GM23248 (cell line): ENCODE data around the gene TSPAN3. TPM values are rescaled to one million over a fixed set of nuclear protein-coding genes. Genes with fewer than 3 reads are reported as not detected.

Experiments
- DNase-seq: peaks from one replicate; pipeline ENCODE4 v3.0.0-alpha.2; 2015
- H2AFZ ChIP-seq: fragments of 200-600 bp; sonication (generic); 2 replicates; pipeline ENCODE4 v1.6.1; 2016; ENCODE audit warnings: antibody characterized with exemption
- H3F3A ChIP-seq: fragments of 200-600 bp; sonication (generic); 2 replicates; pipeline ENCODE4 v1.6.1; 2016; ENCODE audit warnings: mild to moderate bottlenecking, antibody characterized with exemption, mixed run types; ENCODE audit not compliant: insufficient read depth
- H3K27ac ChIP-seq: fragments of 200-600 bp; sonication (generic); 2 replicates; pipeline ENCODE4 v1.5.1; 2016; ENCODE audit warnings: mild to moderate bottlenecking
- H3K27me3 ChIP-seq: fragments of 200-600 bp; sonication (generic); replicated peaks from 2 replicates; pipeline ENCODE4 v1.6.1; 2016; ENCODE audit warnings: mild to moderate bottlenecking; ENCODE audit not compliant: insufficient read depth
- H3K36me3 ChIP-seq: fragments of 200-600 bp; sonication (generic); 2 replicates; pipeline ENCODE4 v1.6.1; 2016; ENCODE audit warnings: low read depth, mild to moderate bottlenecking
- H3K4me1 ChIP-seq: fragments of 200-600 bp; sonication (generic); 2 replicates; pipeline ENCODE4 v1.6.1; 2016; ENCODE audit warnings: mild to moderate bottlenecking; ENCODE audit not compliant: insufficient read depth
- H3K4me2 ChIP-seq: fragments of 200-600 bp; sonication (generic); one replicate; pipeline ENCODE4 v1.6.1; 2016; ENCODE audit warnings: mild to moderate bottlenecking; ENCODE audit not compliant: unreplicated experiment
- H3K4me3 ChIP-seq: fragments of 200-600 bp; sonication (generic); 2 replicates; pipeline ENCODE4 v1.5.1; 2016; ENCODE audit warnings: mild to moderate bottlenecking
- H3K79me2 ChIP-seq: fragments of 200-600 bp; sonication (generic); 2 replicates; pipeline ENCODE4 v1.6.1; 2016; ENCODE audit warnings: mild to moderate bottlenecking; ENCODE audit not compliant: insufficient read depth
- H3K9ac ChIP-seq: fragments of 200-600 bp; sonication (generic); 2 replicates; pipeline ENCODE4 v1.6.1; 2016; ENCODE audit warnings: mild to moderate bottlenecking
- H3K9me2 ChIP-seq: fragments of 200-600 bp; sonication (generic); 2 replicates; pipeline ENCODE4 v1.6.1; 2016; ENCODE audit warnings: mixed run types, mild to moderate bottlenecking, moderate library complexity; ENCODE audit not compliant: insufficient read depth
- H3K9me3 ChIP-seq: fragments of 200-600 bp; sonication (generic); one replicate; pipeline ENCODE4 v1.6.1; 2017; ENCODE audit warnings: low read depth
- H4K20me1 ChIP-seq: fragments of 200-600 bp; sonication (generic); 2 replicates; pipeline ENCODE4 v1.6.0; 2016; ENCODE audit not compliant: insufficient read depth
- EZH2 ChIP-seq: fragments of 200-600 bp; sonication (generic); IDR thresholded peaks from 2 replicates; pipeline ENCODE4 v1.6.1; 2018; ENCODE audit warnings: antibody characterized with exemption, mild to moderate bottlenecking; ENCODE audit not compliant: insufficient read depth, poor library complexity, severe bottlenecking
- EZH2phosphoT487 ChIP-seq: fragments of 200-600 bp; sonication (generic); IDR thresholded peaks from 2 replicates; pipeline ENCODE4 v1.6.1; 2018; ENCODE audit warnings: antibody characterized with exemption, moderate library complexity, mild to moderate bottlenecking, low read depth; ENCODE audit not compliant: insufficient read depth
- WGBS, 2 experiments: methylation state at CpG; one replicate each; pipeline ENCODE4 v1.1.6; 2015 to 2017; ENCODE audit warnings: low lambda C conversion rate in 2 of 2, low coverage in 1 of 2; ENCODE audit errors: missing lambda C conversion rate in 2 of 2; 5-methylcytosine and 5-hydroxymethylcytosine counted together
- in situ Hi-C: fragments of 300-500 bp; cut with MboI; formaldehyde crosslinking; loops from 2 replicates; pipeline ENCODE4 v1.15.0; 2020
- polyA plus RNA-seq: library from polyadenylated mRNA; unstranded; fragments of >200 nt; fragmentation: Nextera tagmentation; extraction: Ambion mirVana; gene quantifications from 2 replicates; pipeline ENCODE4 v1.2.1, GENCODE V29; 2016
- total RNA-seq: library from RNA; depleted of rRNA; stranded (reverse); fragments of >200 nt; shearing (Covaris generic); gene quantifications from 2 replicates; pipeline ENCODE4 v1.2.3, GENCODE V29; 2014

Gene TSPAN3
- total and polyA plus RNA-seq, 2 experiments from 2014 or later: 307 to 321 TPM

- Histone ChIP-seq H3K27ac (no peak overlapping the region), H3K4me3 (no peak overlapping the region), H3K79me2 (no peaks in the 10 kb centered on the region; the same call in 1 of the 2 replicates), H4K20me1 (no peaks in the 10 kb centered on the region), H3K9ac (no peak overlapping the region), H3K4me2 (no peak overlapping the region), H2AFZ (no peak overlapping the region), H3K9me2 (no peaks in the 10 kb centered on the region), H3F3A (peaks cover 21% of the 10 kb centered on the region), H3K27me3 (no peaks in the 10 kb centered on the region), H3K9me3 (no peaks in the 10 kb centered on the region), H3K36me3 (peaks cover 10% of the 10 kb centered on the region), H3K4me1 (peaks cover 22% of the 10 kb centered on the region)
- DNase-seq: no peak
- WGBS, 2 experiments: 98 to 100% methylated on average over 1 of the region's 1 CpG
- TF ChIP-seq EZH2: no peak
- no peak for TF ChIP-seq EZH2phosphoT487
- in situ Hi-C loops: no loop called here
Measured at GRCh38 chr15:77045985-77046384, 24.9 kb downstream of the TSPAN3 start.

- H3K9ac ChIP-seq: no peak overlapping the region
- TF ChIP-seq EZH2: no peak
- no peak for TF ChIP-seq EZH2phosphoT487
- H3K9me2 ChIP-seq: no peaks in the 10 kb centered on the region
- no peak overlapping the region for H3K27ac ChIP-seq
- H3K4me2 ChIP-seq: no peak overlapping the region
- H3K36me3 ChIP-seq: peaks cover 10% of the 10 kb centered on the region
- no peaks in the 10 kb centered on the region for H3K9me3 ChIP-seq
- DNase-seq: no peak
- no peak overlapping the region for H2AFZ ChIP-seq
- H3K4me1 ChIP-seq: peaks cover 22% of the 10 kb centered on the region
- no peaks in the 10 kb centered on the region for H3K27me3 ChIP-seq
- no peak overlapping the region for H3K4me3 ChIP-seq
- 77 to 78% methylated on average over 7 of the region's 7 CpGs for WGBS, 2 experiments
- H4K20me1 ChIP-seq: no peaks in the 10 kb centered on the region
- in situ Hi-C loops: no loop called here
- peaks cover 21% of the 10 kb centered on the region for H3F3A ChIP-seq
- no peaks in the 10 kb centered on the region; the same call in 1 of the 2 replicates for H3K79me2 ChIP-seq
Measured at GRCh38 chr15:77044228-77045042, 26.5 kb downstream of the TSPAN3 start.

- 91 to 94% methylated on average over 19 to 20 of the region's 20 CpGs for WGBS, 2 experiments
- in situ Hi-C loops: no loop called here
Measured at GRCh38 chr15:77042955-77043920, 27.7 kb downstream of the TSPAN3 start.

DNA sequence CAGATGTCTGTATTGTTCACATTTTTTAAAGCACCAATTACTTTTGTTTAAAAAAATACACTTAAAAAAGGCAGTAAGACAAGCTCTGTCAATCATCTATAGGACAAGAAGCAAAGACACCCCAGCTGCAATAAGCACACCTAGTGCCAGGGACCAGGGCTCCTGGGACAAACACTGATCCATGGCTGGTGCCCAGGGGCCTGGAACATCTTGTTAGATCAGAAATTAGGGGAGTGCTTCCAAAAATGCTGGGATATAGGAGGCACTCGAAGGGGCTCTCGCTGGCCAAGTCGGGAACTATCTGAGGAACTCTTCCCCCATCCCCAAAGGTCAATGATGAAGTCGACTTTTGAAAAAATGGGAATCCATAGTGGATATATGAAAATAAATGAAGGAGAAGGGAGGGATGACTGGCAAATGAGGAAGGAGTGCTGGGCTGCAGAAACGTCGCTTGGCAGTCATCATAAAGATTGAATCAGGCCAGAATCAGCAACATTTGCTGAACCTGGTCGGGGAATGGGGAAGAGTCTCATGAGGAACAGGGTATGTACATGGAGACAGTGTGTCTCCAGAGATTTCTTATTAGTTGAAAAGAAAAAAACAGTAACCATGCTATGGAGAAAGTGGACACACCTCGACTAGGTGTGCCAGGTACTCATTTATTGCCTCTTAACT is 28.5 kb downstream of the TSPAN3 start:
- Histone ChIP-seq H3K79me2 (no peaks in the 10 kb centered on the region; the same call in 1 of the 2 replicates), H4K20me1 (no peaks in the 10 kb centered on the region), H3K4me3 (no peak overlapping the region), H3K36me3 (peaks cover 10% of the 10 kb centered on the region), H3K27ac (no peak overlapping the region), H3K4me1 (peaks cover 1% of the 10 kb centered on the region), H2AFZ (no peak overlapping the region), H3F3A (peaks cover 1% of the 10 kb centered on the region), H3K27me3 (no peaks in the 10 kb centered on the region), H3K9me2 (no peaks in the 10 kb centered on the region), H3K4me2 (no peak overlapping the region), H3K9ac (no peak overlapping the region), H3K9me3 (no peaks in the 10 kb centered on the region)
- TF ChIP-seq EZH2 (no peak), EZH2phosphoT487 (no peak)
- DNase-seq: no peak
- WGBS, 2 experiments: 89 to 92% methylated on average over 8 of the region's 8 CpGs
- in situ Hi-C loops: no loop called here

More at GRCh38 chr15:77042955-77043920, 27.7 kb downstream of the TSPAN3 start:
- Histone ChIP-seq H4K20me1 (no peaks in the 10 kb centered on the region), H3F3A (peaks cover 9% of the 10 kb centered on the region), H2AFZ (no peak overlapping the region), H3K79me2 (no peaks in the 10 kb centered on the region; the same call in 1 of the 2 replicates), H3K9ac (no peak overlapping the region), H3K4me3 (no peak overlapping the region), H3K4me2 (no peak overlapping the region), H3K9me3 (no peaks in the 10 kb centered on the region), H3K27ac (no peak overlapping the region), H3K36me3 (peaks cover 10% of the 10 kb centered on the region), H3K9me2 (no peaks in the 10 kb centered on the region), H3K27me3 (no peaks in the 10 kb centered on the region), H3K4me1 (peaks cover 10% of the 10 kb centered on the region)
- DNase-seq: no peak
- TF ChIP-seq EZH2 (no peak), EZH2phosphoT487 (no peak)
